HG02759 (cell line): ENCODE measurements around the gene DGCR2.
A peak's percentile ranks its signal among the peaks of the same experiment; 100 is the strongest.

Experiments used
- ATAC-seq: cut with Tn5 transposase; IDR thresholded peaks from one replicate; pipeline ENCODE4 v1.9.1; 2021; ENCODE audit warnings: mild to moderate bottlenecking, moderate library complexity; ENCODE audit not compliant: unreplicated experiment

DGCR2 gene

DNA sequence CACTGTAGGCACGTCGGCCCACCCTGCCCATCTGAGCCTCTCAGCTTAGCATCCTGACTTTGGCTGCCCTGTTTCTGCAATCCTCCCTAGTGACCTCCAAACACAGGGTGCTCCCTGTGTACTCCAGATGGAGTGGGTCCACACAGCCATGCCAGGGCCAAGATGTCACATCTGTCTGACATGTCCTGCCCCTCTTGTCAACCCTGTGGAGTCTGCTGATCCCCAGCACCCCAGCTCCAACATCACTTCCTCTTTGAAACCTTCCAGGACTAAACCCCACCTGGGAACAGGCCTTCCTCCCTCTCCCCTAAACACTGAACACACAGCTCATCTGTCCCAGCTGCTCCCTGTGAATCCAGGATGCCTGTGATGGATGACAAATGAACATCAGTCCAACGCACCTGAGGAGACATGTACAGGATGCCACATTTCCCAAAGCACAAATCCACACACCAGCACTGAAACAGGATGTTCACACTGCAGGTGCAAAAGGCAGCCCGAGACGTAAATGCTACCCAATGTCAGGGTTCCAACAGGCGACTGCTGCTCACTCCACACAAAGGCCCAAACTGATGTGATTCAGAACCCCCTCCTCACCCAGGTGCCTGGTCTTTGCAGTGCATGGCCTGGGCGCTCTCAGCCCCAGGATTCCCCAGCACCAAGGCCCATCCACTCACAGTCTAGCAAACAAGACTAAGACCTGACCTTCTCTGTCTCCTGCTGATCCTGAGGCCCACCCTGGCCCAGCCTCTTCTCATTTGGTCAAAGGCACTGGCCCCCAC lies 6.9 kb upstream of the DGCR2 start:
- ATAC-seq: no peak

GRCh38 chr22:19128009-19128401 lies 5.8 kb upstream of the DGCR2 start:
- ATAC-seq: no peak

DNA sequence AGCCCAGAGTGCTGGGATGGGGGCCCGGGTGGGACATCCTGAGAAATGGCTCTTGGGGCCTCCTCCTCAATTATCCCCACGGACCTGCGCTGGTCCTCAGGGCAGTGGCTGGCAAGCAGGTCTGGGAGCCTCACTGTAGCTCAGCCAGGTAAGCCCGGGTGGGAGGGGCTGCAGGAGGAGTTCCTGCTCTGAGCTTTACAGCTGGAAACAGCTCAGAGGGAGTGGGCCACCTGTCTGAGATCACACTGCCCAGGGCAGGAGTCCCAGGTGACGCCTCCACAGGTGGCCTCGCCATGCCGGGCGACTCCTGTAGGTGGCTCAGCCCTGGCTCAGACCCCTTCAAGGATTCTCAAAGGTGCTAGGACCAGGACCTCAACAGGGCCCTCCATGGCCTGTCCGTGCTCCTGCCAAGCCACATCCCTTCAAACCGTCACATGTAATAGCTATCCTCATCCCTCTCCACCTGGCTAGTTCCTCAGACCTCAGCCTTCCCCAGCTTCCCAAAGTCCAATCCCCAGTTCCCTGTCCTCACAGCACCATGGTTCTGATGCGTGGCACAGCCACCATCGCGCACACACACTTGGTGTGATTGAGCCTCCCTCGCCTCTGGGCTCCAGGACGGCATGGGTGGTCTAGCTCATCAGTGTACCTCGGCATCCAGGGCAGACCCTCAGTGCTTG lies 5.3 kb upstream of the DGCR2 start:
- ATAC-seq: no peak

DNA sequence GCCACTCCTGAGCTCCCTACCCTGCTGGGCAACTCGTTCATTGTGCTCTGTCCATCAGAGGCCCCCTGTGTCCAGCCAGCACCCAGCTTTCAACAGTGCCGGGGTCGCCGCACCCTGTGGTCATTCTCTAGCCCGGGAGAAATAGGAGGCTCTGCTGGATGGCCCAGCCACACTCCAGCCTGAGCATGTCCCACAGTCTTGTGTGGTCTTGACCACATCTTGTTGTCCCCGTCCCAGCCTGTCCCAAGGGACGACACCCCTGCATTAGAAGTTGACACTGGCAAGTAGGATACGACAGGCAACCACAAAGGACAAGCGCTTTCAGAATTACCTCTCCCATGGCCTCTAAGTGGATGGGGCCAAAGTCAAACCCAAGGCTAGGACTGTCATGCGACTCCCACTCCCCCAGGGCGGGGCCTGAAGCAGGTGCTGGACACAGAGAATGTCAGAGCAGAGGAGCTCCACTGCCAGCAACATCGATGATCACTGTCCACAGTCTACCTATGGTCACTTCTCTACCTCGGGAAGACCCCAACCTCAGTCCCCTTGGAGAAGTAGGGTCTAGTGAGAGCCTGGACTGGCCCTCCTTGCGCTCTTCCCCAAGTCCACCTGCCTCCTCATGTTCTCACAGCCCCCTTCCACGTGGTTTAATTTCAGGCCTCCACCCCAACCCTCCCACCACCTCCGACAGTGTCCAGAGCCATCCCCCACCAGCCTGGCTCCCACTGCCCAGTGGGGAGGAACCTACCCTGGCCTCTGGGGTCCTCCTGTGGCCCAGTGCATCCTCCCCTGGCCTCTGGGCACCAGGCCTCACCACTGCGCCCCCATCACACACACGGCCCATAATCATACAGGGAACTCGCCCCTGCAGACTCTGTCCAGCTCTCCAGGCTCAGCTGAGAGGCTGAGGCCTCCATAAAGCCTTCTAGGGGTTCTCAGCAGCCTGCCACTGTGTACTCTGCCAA lies 4.4 kb upstream of the DGCR2 start:
- ATAC-seq: no peak

GRCh38 chr22:19125474-19126308 lies 3.5 kb upstream of the DGCR2 start:
- ATAC-seq: no peak

DNA sequence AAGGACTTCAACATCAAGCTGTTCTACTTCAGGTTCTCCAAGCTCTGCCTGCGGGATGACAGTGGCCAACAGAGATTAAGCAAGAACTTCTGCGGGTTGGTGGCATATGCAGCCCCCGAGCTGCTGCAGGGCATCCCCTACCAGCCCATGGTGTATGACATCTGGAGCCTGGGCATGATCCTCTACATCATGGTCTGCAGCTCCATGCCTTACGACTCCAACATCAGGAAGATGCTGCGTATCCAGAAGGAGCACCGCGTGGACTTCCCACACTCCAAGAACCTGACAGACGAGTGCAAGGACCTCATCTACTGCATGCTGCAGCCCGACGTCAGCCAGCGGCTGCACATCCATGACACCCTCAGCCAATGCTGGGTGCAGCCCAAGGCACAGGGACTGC lies 2.8 kb upstream of the DGCR2 start:
- no peak for ATAC-seq

DNA sequence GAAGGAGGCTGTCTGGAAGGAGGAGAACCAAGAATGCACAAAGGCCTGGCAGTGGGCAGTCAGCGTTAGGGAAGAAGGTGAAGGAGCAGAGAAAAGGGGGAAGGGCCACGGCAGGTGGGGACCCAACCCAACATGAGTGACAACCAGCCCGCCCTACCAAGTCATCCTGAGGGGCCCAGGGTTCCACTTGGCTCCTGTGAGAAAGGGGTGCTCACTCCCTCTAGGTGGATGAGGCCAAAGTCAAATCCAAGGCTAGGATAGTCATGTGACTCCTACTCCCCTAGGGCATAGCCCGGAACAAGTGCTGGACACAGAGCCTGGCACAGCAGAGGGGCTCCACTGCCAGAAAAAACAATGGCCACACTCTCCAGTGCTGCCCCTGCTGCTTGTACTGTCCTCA lies 2.2 kb upstream of the DGCR2 start:
- ATAC-seq: no peak

DNA sequence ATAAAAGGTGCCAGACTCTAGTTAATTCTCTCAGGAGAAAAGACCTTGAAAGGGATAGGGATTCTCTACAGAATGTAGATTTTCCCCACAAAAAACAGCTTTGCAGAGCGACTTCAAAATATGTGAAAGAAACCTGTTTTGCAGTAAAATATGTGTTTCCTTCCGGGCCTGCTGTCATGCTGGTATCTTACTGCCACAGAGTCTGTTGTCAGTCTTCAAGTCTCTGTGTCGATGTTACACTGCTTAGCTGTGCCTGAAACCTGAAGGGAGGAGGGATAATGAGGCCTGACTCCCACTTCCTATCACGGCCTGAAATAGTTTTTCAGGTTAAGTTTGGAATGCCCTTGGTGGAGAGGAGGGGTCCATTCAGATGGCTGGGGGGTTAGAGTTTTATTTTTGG lies 1.7 kb upstream of the DGCR2 start:
- no peak for ATAC-seq

GRCh38 chr22:19122752-19123492 lies 710 bp upstream of the DGCR2 start:
- ATAC-seq: no peak

GRCh38 chr22:19121631-19122142 lies 525 bp downstream of the DGCR2 start:
- ATAC-seq: peak; percentile 24

DNA sequence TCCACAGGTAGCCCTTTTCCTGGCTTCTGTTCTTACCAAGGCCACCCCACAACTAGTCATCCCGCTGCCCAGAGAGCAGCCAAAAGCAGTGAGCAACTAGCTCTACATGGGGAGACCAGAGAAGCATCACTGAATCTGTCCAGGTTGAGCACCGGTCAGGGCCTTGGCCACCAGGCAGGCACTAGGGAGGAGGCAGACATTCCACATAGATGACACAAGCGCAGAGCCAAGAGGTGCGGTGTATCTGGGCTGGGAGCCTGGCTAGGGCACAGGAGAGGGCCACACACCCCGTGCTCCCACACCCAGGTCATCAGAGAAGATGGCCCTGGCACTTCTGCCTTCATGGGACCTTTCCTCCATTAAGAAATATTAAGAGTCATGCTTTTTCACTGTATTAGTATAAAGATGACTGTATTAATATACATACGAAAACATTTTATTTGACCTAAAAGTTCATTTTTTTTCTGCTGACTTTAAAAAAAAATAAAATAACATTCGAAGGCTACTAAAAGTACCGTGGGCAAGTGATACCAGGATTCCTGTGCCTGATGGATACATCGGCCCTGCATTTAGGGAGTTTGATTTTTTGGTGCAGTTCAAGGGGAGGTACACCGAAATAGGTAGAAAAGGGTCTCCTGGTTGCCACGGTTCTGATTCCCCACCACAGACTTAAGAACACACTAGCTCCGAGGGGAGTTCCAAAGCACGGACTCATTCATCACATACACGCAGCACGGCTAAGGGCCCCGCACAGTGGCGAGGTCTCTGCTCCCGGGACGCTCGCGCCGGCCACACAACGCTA lies 1.2 kb downstream of the DGCR2 start:
- no peak for ATAC-seq

DNA sequence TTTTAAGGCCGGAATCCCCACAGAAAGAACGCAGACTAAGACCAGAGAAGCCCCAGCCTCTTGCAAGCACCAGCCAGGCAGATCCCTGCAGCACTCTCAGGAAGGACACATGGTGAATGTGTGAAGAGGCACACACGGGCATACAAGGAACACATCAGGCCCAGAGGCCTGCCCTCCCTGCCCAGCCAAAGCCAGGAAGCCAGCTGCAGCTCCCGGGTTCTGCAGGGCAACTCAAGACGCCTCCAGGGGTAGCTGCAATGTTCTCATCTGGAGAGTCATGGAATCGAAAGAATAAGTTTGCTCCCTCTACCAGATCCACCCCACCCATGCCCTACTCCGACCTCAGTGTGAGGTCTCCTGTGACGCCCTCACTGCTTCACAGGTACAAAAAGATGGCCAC lies 2.3 kb downstream of the DGCR2 start:
- no peak for ATAC-seq

GRCh38 chr22:19118329-19118880 lies 3.8 kb downstream of the DGCR2 start:
- peak; percentile 38 for ATAC-seq

DNA sequence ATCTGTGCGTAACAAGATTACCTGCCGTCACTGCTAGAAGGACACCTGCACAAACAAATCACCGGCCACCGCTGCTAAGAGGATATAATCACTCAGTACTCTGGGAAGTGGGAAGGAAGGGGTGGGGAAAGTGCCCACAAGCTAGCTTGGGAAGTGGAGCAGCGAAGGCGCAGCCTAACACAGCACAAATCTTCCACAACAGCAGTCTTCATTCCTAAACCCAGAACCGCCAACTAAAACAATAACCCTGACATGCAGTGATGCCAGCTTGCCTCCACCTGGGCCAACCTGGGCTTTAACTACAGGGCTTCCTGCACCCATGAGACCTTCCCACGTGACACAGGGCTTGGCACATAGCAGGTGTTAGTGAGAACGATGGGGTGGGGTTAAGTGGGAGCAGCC lies 5.1 kb downstream of the DGCR2 start:
- no peak for ATAC-seq

DNA sequence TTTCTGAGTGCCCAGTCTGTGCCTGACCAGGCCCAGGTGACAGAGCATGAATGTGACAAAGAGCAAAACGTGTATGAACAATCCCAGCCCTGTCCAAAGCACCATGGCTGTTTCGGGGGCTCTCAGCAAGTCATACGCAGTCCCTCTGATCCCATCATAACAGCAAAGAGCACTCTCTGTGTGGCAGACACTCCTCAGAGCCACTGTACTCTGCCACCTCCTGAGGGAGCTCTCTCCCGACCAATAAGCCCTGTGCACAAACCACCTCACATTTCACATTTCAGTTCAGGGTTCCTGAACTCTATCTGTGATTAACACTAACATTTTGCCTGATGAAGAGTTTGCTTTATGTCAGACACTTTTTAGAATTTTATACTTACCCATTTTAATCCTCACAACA lies 6.6 kb downstream of the DGCR2 start:
- ATAC-seq: no peak

DNA sequence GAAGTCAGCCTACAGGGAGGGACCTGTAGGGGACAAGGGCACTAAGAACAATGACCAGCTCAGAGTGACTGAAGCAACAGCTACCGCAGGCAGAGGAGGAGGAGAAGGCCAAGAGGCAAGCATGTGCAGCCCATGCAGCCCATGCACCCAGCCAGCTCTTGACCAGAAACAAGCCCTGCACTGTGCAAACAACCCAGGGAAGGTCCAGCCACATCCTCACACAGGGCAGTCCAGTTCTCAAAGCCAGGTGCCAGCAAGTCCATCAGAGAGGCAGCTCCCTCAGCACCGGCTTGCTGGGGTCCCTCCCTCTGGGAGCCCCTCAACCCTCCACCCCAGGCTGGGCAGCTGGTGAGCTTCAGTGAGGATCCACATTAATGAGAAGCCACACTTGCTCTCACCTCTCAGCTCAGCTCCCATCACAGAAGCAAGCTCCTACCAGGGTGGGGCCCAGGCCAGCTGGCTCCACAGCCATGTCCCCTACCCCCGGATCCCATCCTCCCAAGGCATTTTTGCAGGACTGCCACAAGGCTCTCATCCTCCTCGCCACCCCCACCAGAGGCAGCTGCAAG lies 7.1 kb downstream of the DGCR2 start:
- no peak for ATAC-seq

- ATAC-seq: no peak
Observed at GRCh38 chr22:19113429-19113828, 8.8 kb downstream of the DGCR2 start.

GRCh38 chr22:19111584-19111983 lies 10.6 kb downstream of the DGCR2 start:
- ATAC-seq: no peak
